ENCODE results near the gene KNSTRN.

Gene KNSTRN

GRCh38 chr15:40367371-40367685, 15.2 kb upstream of the KNSTRN start:
- no peak for DNase-seq

DNA sequence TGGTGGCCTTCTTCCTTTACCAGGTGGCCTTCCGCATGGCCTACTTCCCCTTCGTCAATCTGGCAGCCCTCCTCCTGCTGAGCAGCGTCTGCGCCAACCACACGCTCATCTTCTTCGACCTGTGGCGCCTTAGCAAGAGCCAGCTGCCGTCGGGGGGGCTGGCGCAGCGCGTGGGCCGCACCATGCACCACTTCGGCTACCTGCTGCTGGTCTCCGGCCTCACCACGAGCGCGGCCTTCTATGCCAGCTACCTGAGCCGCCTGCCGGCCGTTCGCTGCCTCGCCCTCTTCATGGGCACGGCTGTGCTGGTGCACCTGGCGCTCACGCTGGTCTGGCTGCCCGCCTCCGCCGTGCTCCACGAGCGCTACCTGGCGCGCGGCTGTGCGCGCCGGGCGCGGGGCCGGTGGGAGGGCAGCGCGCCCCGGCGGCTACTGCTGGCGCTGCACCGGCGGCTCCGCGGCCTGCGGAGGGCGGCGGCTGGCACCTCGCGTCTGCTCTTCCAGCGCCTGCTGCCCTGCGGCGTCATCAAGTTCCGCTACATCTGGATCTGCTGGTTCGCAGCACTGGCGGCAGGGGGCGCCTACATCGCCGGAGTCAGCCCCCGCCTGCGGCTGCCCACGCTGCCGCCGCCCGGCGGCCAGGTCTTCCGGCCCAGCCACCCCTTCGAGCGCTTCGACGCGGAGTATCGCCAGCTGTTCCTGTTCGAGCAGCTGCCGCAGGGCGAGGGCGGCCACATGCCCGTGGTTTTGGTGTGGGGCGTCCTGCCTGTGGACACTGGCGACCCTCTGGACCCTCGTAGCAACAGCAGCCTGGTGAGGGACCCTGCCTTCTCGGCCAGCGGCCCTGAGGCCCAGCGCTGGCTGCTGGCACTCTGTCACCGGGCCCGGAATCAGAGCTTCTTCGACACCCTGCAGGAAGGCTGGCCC, 14.6 kb upstream of the KNSTRN start:
- DNase-seq: peak; percentile 94

DNA sequence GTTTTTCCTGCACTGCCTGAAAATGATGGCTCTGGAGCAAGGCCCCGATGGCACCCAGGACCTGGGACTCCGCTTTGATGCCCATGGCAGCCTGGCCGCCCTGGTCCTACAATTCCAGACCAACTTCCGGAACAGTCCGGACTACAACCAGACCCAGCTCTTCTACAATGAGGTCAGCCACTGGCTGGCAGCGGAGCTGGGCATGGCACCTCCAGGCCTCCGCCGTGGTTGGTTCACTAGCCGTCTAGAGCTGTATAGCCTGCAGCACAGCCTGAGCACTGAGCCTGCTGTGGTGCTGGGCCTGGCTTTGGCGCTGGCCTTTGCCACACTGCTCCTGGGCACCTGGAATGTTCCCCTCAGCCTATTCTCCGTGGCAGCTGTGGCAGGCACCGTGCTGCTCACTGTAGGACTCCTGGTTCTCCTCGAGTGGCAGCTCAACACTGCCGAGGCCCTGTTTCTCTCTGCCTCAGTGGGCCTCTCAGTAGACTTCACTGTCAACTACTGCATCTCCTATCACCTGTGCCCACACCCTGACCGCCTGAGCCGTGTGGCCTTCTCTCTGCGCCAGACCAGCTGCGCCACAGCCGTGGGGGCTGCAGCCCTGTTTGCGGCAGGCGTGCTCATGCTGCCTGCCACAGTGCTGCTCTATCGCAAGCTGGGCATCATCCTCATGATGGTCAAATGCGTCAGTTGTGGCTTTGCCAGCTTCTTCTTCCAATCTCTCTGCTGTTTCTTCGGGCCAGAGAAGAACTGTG, 13.6 kb upstream of the KNSTRN start:
- no peak for DNase-seq

GRCh38 chr15:40369474-40369869, 13.0 kb upstream of the KNSTRN start:
- DNase-seq: no peak

DNA sequence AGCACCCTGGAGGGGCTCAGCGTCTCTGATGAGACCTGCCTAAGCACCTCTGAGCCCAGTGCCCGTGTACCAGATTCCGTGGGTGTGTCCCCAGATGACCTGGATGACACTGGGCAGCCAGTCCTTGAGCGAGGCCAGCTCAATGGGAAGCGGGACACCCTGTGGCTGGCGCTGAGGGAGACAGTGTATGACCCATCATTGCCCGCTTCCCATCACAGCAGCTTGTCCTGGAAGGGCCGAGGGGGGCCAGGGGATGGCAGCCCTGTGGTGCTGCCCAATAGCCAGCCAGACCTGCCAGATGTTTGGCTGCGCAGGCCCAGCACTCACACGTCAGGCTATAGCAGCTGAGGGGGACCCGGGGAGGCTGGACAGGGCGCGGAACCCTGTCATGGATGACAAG, 12.6 kb upstream of the KNSTRN start:
- no peak for DNase-seq

- DNase-seq: no peak
These were observed 9.5 kb upstream of the KNSTRN start for GRCh38 chr15:40372981-40373380.

DNA sequence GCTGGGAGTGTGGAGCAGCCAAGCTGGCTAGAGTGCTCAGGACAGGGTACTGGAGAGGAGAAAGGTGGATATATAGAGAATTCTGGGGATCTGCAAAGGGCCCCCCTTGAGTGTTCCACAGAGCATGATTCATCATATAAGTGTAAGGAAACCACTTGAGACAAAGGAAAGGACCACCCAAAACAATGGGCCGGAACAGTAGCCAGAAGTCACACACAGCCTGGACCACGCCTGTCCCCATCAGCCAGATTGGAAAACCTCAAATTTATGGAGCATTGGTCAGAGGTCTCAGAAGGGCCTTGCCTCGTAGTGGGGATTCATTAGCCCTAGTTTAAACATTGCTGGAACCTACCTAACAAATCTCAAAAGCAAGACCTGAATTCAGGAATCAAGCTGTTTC, 4.9 kb upstream of the KNSTRN start:
- no peak for DNase-seq

DNA sequence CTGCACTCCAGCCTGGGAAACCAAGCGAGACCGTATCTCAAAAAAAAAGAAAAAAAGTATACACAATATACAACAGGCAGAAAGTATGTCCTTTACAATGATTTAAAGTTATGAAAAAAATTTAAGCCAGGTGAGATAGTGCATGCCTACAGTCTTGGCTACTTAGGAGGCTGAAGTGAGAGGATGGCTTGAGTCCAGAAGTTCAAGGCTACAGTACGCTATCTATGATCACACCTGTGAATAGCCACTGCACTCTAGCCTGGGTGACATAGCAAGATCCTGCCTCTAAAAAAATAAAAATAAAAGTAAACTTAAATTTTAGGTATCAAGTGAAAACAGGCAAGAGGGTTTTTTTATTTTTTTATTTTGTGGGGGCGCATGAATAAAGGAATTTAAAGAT, 3.1 kb upstream of the KNSTRN start:
- DNase-seq: no peak

DNA sequence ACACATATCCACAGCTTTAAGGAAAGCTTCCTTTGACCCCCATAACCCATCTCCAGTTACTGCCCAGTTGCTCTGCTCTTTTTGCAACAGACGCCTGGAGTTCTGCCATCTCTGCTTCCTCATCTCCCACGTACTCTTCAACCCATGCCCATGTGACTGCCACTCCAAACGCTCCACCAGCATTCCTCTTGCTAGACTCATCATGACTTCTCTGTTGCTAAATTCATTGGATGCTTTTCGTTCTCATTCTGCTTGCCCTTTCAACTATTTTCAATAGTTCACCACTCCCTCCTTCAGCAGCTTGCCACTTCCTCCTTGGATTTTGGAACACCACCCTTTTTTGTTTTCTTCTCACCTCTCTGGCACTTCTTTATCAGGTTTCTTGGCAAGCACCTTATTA, 2.7 kb upstream of the KNSTRN start:
- DNase-seq: no peak

GRCh38 chr15:40380636-40381035, 1.9 kb upstream of the KNSTRN start:
- no peak for DNase-seq

DNA sequence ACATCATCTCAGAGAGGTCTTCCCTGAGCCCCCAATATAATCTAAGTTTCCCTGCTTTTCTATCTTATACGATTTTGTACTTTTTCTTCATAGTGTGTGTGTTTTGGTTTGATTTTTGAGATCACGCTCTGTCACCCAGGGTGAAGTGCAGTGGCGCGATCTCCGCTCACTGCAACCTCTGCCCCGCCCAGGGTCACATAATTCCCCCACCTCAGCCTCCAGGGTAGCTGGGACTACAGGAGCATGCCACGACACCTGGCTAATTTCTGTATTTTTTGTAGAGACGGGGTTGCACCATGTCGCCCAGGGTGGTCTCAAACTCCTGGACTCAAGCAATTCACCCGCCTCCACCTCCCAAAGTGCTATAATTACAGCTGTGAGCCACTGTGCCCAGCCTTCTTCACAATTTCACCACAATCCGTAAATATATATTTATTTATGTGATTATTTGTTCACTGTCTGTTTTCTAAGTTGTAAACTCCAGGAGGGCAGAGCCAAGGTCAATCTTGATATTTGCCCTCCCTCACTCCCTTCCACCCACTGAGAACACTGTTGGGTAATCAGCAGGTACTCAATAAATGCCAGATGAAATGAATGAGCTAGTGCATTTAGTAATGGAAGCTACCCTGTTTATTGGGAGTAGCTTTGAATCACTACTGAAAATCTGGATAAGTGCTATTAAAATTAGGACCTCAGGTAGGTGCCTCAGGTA, 547 bp upstream of the KNSTRN start:
- no peak for DNase-seq

DNA sequence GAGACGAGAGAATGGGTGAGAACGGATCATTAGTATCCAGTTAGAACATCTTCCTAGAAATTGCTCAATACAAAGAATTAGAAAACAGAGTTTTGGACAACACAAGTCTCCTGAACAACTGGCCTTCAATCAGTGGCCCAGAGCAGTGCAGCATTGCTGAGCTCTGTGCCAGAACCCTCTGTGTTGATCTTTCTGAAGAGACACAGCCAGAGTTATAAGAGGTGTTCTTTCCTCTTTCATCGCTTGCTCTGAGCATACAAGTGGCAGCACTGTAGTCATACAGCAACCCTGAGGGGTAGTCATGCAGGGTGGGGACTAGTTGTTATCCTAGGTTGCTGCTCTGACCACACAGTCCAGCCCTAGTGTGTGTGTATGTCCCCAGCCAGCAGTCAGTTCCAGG, 4.0 kb downstream of the KNSTRN start:
- DNase-seq: no peak

GRCh38 chr15:40388941-40389823, 6.7 kb downstream of the KNSTRN start:
- DNase-seq: no peak

- no peak for DNase-seq
These were observed 7.5 kb downstream of the KNSTRN start for GRCh38 chr15:40389824-40390595.

GRCh38 chr15:40392986-40393948, 10.7 kb downstream of the KNSTRN start:
- DNase-seq: no peak

GRCh38 chr15:40397688-40398412, 15.3 kb downstream of the KNSTRN start:
- no peak for DNase-seq

GRCh38 chr15:40398413-40398873, 15.9 kb downstream of the KNSTRN start:
- peak; percentile 70 for DNase-seq

DNA sequence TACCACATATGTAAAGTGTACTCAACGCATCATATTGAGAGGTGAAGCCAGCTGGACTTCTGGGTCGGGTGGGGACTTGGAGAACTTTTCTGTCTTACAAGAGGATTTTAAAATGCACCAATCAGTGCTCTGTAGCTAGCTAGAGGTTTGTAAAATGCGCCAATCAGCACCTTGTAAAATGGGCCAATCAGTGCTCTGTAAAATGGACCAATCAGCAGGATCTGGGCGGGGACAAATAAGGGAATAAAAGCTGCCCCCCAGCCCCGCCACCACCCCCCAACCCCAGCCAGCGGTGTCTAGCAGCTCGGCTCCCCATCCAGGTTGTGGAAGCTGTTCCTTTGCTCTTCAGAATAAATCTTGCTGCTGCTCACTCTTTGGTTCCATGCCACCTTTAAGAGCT, 16.8 kb downstream of the KNSTRN start:
- no peak for DNase-seq

DNA sequence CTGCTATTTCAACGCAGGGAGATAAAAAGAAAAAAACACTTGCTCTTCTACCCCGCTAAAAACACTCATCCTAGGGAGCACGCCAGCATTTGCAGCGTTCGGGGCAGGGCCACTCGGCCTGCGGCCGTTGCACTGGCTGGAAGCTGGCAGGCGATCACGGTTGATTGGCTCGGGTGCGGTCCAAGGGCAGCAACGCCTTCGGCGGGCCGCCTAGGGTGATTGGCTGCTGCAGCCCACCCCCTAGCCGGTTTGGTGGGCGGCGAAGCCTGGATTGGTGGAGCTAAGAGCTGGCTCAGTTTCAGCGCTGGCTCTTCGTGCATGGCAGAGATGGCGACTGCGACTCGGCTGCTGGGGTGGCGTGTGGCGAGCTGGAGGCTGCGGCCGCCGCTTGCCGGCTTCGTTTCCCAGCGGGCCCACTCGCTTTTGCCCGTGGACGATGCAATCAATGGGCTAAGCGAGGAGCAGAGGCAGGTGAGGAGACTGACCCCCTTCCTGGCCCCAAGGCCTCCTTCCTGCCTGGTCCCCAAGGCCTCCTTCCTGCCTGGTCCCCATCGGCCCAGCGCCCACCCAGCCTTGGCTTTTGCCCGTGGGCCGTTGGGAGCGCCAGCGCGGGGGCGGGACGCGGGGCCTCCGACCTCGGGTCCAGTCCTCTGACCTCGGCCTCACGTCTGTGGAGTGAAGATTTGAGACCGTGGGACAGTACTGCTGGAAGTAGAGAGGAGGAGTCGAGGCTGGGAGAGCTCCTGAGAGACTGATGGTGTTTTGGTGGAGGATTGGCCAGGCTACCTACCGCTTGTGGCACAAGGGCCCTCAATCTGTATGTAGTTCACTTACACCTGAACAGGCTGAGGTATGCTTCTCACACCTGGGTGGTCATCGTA, 23.2 kb downstream of the KNSTRN start, which contains the start of gene IVD:
TSS of gene IVD (plus strand) at position 295 of the 881 bp plus-strand sequence. CDS start at position 328, 33 bp downstream.
- DNase-seq: peak; percentile 96
